ENCODE data around the gene TEPSIN. TPM values are rescaled to one million over a fixed set of nuclear protein-coding genes. Genes with fewer than 3 reads are reported as not detected.

The TEPSIN gene
- total and polyA plus RNA-seq, 2 of the 13 experiments (the other 11 are each of a cell fraction or from before 2014, with no cell fraction given), result 16.1 to 18.8 TPM

DNA sequence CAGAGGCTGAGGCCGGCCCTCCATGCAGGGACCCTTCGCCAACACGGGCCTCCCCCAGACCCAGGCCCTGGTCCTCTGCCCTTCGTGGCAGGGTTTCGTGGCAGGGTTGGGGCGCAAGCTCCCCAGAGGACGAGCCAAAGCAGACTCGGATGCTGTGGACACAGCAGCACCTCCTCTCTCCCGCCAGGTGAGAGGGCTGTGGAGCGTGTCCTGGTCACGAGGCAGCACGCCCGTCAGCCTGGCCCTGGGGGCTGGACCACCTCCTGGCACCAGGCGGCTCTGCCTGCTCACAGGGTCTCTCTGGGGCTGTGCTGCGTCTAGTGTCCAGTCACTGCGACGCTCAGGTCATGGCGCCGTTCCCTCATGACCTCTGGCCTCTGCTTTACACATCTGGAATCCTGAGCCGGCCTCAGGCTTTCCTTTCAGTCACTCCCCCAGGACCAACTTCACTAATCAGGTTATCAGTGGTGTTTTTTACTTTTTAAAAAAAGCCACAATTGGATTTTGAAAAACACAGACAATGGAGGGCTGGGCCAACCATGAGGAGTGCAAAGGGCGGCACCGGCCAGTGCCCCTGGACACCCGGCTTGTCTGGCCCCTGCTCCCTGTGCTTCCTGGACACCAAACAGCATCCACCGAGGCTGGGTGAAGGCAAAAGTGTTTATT lies 5.6 kb upstream of the TEPSIN start (continued):
- TF ChIP-seq, protein P1, sequence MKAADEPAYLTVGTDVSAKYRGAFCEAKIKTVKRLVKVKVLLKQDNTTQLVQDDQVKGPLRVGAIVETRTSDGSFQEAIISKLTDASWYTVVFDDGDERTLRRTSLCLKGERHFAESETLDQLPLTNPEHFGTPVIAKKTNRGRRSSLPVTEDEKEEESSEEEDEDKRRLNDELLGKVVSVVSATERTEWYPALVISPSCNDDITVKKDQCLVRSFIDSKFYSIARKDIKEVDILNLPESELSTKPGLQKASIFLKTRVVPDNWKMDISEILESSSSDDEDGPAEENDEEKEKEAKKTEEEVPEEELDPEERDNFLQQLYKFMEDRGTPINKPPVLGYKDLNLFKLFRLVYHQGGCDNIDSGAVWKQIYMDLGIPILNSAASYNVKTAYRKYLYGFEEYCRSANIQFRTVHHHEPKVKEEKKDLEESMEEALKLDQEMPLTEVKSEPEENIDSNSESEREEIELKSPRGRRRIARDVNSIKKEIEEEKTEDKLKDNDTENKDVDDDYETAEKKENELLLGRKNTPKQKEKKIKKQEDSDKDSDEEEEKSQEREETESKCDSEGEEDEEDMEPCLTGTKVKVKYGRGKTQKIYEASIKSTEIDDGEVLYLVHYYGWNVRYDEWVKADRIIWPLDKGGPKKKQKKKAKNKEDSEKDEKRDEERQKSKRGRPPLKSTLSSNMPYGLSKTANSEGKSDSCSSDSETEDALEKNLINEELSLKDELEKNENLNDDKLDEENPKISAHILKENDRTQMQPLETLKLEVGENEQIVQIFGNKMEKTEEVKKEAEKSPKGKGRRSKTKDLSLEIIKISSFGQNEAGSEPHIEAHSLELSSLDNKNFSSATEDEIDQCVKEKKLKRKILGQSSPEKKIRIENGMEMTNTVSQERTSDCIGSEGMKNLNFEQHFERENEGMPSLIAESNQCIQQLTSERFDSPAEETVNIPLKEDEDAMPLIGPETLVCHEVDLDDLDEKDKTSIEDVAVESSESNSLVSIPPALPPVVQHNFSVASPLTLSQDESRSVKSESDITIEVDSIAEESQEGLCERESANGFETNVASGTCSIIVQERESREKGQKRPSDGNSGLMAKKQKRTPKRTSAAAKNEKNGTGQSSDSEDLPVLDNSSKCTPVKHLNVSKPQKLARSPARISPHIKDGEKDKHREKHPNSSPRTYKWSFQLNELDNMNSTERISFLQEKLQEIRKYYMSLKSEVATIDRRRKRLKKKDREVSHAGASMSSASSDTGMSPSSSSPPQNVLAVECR (CRISPR knock-in tag; IDR thresholded peaks at IDR 0.05; ENCODE audit: borderline replicate concordance), result no peak
- TF ChIP-seq KDM5B (CRISPR knock-in tag; IDR thresholded peaks at IDR 0.05; ENCODE audit: borderline replicate concordance), result no peak
- TF ChIP-seq ZNF331 (CRISPR knock-in tag; IDR thresholded peaks at IDR 0.05), result no peak
- no peak for TF ChIP-seq ZNF772 (CRISPR knock-in tag; IDR thresholded peaks at IDR 0.05)
- TF ChIP-seq SMAD3 (CRISPR knock-in tag; IDR thresholded peaks at IDR 0.05), result no peak
- TF ChIP-seq ZNF720 (CRISPR knock-in tag; IDR thresholded peaks at IDR 0.05), result no peak
- TF ChIP-seq, protein P2, sequence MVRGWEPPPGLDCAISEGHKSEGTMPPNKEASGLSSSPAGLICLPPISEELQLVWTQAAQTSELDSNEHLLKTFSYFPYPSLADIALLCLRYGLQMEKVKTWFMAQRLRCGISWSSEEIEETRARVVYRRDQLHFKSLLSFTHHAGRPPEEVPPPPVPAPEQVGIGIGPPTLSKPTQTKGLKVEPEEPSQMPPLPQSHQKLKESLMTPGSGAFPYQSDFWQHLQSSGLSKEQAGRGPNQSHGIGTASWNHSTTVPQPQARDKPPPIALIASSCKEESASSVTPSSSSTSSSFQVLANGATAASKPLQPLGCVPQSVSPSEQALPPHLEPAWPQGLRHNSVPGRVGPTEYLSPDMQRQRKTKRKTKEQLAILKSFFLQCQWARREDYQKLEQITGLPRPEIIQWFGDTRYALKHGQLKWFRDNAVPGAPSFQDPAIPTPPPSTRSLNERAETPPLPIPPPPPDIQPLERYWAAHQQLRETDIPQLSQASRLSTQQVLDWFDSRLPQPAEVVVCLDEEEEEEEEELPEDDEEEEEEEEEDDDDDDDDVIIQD (CRISPR knock-in tag; IDR thresholded peaks at IDR 0.05; ENCODE audit: low read depth), result no peak
- TF ChIP-seq ZFP90 (CRISPR knock-in tag; IDR thresholded peaks at IDR 0.05; ENCODE audit: borderline replicate concordance), result peak; percentile 43; the same call in 1 of the 2 replicates
- TF ChIP-seq, protein P3, sequence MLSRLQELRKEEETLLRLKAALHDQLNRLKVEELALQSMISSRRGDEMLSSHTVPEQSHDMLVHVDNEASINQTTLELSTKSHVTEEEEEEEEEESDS (CRISPR knock-in tag; IDR thresholded peaks at IDR 0.05; ENCODE audit: borderline replicate concordance), result no peak
- TF ChIP-seq SIX1 (CRISPR knock-in tag; IDR thresholded peaks at IDR 0.05; ENCODE audit: borderline replicate concordance), result no peak
- TF ChIP-seq, protein P4, sequence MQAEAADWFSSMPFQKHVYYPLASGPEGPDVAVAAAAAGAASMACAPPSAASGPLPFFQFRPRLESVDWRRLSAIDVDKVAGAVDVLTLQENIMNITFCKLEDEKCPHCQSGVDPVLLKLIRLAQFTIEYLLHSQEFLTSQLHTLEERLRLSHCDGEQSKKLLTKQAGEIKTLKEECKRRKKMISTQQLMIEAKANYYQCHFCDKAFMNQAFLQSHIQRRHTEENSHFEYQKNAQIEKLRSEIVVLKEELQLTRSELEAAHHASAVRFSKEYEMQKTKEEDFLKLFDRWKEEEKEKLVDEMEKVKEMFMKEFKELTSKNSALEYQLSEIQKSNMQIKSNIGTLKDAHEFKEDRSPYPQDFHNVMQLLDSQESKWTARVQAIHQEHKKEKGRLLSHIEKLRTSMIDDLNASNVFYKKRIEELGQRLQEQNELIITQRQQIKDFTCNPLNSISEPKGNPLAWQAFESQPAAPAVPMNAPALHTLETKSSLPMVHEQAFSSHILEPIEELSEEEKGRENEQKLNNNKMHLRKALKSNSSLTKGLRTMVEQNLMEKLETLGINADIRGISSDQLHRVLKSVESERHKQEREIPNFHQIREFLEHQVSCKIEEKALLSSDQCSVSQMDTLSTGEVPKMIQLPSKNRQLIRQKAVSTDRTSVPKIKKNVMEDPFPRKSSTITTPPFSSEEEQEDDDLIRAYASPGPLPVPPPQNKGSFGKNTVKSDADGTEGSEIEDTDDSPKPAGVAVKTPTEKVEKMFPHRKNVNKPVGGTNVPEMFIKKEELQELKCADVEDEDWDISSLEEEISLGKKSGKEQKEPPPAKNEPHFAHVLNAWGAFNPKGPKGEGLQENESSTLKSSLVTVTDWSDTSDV (CRISPR knock-in tag; IDR thresholded peaks at IDR 0.05), result no peak
- TF ChIP-seq TCF7 (IDR thresholded peaks at IDR 0.05; ENCODE audit: low read depth), result no peak
- TF ChIP-seq NFYC (CRISPR knock-in tag; IDR thresholded peaks at IDR 0.05), result no peak
- no peak for TF ChIP-seq CENPX (CRISPR knock-in tag; IDR thresholded peaks at IDR 0.05)
- peak; percentile 53; the same call in 1 of the 2 replicates for TF ChIP-seq SOX5 (CRISPR knock-in tag; IDR thresholded peaks at IDR 0.05; ENCODE audit: borderline replicate concordance)
- TF ChIP-seq ZNF883 (CRISPR knock-in tag; IDR thresholded peaks at IDR 0.05; ENCODE audit: not compliant biosample characterization), result peak; percentile 11
- TF ChIP-seq NFIB (CRISPR knock-in tag; IDR thresholded peaks at IDR 0.05; ENCODE audit: borderline replicate concordance), result no peak
- TF ChIP-seq CHD2 (IDR thresholded peaks at IDR 0.05; ENCODE audit: low read depth, low read length), result no peak
- 0 out of 2 replicates have a peak, but pooled peaks have one; percentile 30 for TF ChIP-seq ZNF773 (CRISPR knock-in tag; IDR thresholded peaks at IDR 0.05; ENCODE audit: borderline replicate concordance)
- TF ChIP-seq POLR2AphosphoS2 (IDR thresholded peaks at IDR 0.05; ENCODE audit: low read depth, low read length), result no peak
- no peak; the same call in 1 of the 2 replicates for TF ChIP-seq ZNF501 (CRISPR knock-in tag; IDR thresholded peaks at IDR 0.05)
